BE2C (cell line): ENCODE measurements around the gene TM2D3.
A peak's percentile ranks its signal among the peaks of the same experiment; 100 is the strongest.
"Not testable (repeated sequence)": the region's sequence is repeated elsewhere in the genome, so short reads cannot be mapped to it uniquely, and the experiment has no call there.

ENCODE experiments used
- DNase-seq: peaks from one replicate; pipeline ENCODE4 v3.0.0-alpha.2; 2020
- H3K27me3 ChIP-seq: fragments of 250-450 bp; sonication (Bioruptor Pico); 2 replicates; pipeline ENCODE4 v1.5.1; 2020; ENCODE audit warnings: mild to moderate bottlenecking
- H3K36me3 ChIP-seq: fragments of 250-450 bp; sonication (Bioruptor Pico); 2 replicates; pipeline ENCODE4 v1.5.1; 2020; ENCODE audit warnings: mild to moderate bottlenecking
- H3K4me1 ChIP-seq: fragments of 250-450 bp; sonication (Bioruptor Pico); 2 replicates; pipeline ENCODE4 v1.5.1; 2020
- H3K4me3 ChIP-seq: 2 replicates; pipeline ENCODE4 v1.5.1; 2011; ENCODE audit warnings: low read depth, low read length
- H3K9me3 ChIP-seq: fragments of 250-450 bp; sonication (Bioruptor Pico); 2 replicates; pipeline ENCODE4 v1.5.1; 2020
- TF ChIP-seq, protein P1 (sequence below): IDR thresholded peaks from 2 replicates; pipeline ENCODE4 v1.5.1; 2012; ENCODE audit warnings: mild to moderate bottlenecking, low read depth, low read length

The TM2D3 gene

GRCh38 chr15:101654624-101655337 is 2.6 kb upstream of the TM2D3 start:
- TF ChIP-seq, protein P1, sequence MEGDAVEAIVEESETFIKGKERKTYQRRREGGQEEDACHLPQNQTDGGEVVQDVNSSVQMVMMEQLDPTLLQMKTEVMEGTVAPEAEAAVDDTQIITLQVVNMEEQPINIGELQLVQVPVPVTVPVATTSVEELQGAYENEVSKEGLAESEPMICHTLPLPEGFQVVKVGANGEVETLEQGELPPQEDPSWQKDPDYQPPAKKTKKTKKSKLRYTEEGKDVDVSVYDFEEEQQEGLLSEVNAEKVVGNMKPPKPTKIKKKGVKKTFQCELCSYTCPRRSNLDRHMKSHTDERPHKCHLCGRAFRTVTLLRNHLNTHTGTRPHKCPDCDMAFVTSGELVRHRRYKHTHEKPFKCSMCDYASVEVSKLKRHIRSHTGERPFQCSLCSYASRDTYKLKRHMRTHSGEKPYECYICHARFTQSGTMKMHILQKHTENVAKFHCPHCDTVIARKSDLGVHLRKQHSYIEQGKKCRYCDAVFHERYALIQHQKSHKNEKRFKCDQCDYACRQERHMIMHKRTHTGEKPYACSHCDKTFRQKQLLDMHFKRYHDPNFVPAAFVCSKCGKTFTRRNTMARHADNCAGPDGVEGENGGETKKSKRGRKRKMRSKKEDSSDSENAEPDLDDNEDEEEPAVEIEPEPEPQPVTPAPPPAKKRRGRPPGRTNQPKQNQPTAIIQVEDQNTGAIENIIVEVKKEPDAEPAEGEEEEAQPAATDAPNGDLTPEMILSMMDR, result peak; percentile 28; the same call in 1 of the 2 replicates
- not testable (repeated sequence) for H3K4me3 ChIP-seq, H3K4me1 ChIP-seq, H3K9me3 ChIP-seq, DNase-seq, H3K27me3 ChIP-seq, H3K36me3 ChIP-seq

DNA sequence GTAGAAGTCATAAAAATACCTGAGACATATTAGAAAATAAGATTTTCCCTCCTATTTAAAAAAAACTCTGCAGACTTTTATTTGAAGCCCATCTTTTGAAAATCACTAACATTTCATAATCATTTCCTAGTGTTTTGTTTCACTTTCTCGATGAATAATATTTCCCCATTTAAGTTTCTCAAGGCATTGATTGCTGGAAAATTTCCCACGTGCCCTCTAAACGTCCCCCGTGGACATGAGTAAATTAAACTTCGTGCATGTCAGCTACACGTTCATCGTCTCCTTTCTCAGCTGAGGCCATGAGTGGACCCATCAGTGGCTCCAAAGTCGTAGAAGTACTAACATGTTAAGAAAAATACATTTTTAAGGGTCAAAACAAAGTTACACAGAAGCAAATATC is 2.0 kb upstream of the TM2D3 start:
- H3K4me1 ChIP-seq, result peaks cover 2% of the 10 kb centered on the region; the same call in 1 of the 2 replicates
- no peak overlapping the region for H3K4me3 ChIP-seq
- DNase-seq, result no peak
- no peaks in the 10 kb centered on the region for H3K9me3 ChIP-seq
- TF ChIP-seq, protein P1, result no peak
- H3K36me3 ChIP-seq, result peaks cover 12% of the 10 kb centered on the region
- no peaks in the 10 kb centered on the region for H3K27me3 ChIP-seq

DNA sequence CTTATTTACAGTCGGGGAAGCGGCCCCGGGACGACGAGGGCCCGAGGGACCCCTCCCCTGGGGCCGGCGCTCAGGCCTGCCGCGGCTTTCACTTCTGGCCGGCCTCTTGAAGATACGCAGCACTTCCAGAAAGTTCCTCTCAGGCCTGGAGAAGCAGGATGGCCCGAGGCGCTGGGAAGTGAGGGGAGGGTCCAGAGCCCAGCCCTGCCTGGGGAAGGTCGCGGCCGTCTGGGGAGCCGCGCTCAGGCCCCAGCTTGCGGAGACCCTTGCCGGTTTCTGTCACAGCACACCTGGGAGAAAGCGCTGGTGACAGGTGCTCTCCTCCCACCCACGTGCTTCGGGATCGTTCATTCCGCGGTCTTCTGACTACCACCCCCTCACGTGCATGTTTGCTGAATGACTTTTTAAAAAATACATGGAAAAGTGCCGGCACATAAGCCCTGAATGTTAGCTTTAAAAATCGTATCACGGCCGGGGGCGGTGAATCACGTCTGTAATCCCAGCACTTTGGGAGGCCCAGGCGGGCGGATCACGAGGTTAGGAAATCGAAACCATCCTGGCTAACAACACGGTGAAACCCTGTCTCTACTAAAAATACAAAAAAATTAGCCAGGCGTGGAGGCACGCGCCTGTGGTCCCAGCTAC is 727 bp upstream of the TM2D3 start:
- Histone ChIP-seq H3K4me3 (peak overlapping the region; percentile 90), H3K9me3 (no peaks in the 10 kb centered on the region), H3K36me3 (peaks cover 25% of the 10 kb centered on the region), H3K4me1 (peaks cover 2% of the 10 kb centered on the region; the same call in 1 of the 2 replicates), H3K27me3 (no peaks in the 10 kb centered on the region)
- peak; percentile 24 for DNase-seq
- TF ChIP-seq, protein P1, result no peak

GRCh38 chr15:101651554-101652097 is 555 bp downstream of the TM2D3 start:
- H3K4me1 ChIP-seq, result peaks cover 2% of the 10 kb centered on the region; the same call in 1 of the 2 replicates
- no peaks in the 10 kb centered on the region for H3K9me3 ChIP-seq
- DNase-seq, result no peak
- H3K4me3 ChIP-seq, result peak overlapping the region; percentile 90
- peaks cover 36% of the 10 kb centered on the region for H3K36me3 ChIP-seq
- TF ChIP-seq, protein P1, result no peak
- H3K27me3 ChIP-seq, result no peaks in the 10 kb centered on the region

GRCh38 chr15:101650145-101650544 is 2.0 kb downstream of the TM2D3 start:
- DNase-seq, result no peak
- Histone ChIP-seq H3K9me3 (no peaks in the 10 kb centered on the region), H3K4me1 (peaks cover 2% of the 10 kb centered on the region; the same call in 1 of the 2 replicates), H3K36me3 (peaks cover 47% of the 10 kb centered on the region), H3K27me3 (no peaks in the 10 kb centered on the region), H3K4me3 (peak overlapping the region; percentile 90)
- TF ChIP-seq, protein P1, result no peak
